Lower leg skin (tissue), 3 donors: Measurements from ENCODE around the gene GUCY1B1.

ENCODE experiments used
- CTCF ChIP-seq, 3 donors: fragments of 450-650 bp; IDR thresholded peaks; one replicate each; pipeline ENCODE4 v1.5.1; 2016; ENCODE audit warnings: antibody characterized with exemption in 3 of 3, mild to moderate bottlenecking in 3 of 3, moderate library complexity in 2 of 3
- POLR2A ChIP-seq, 2 donors: fragments of 450-650 bp; IDR thresholded peaks; one replicate each; pipeline ENCODE4 v1.6.1; 2016 to 2017; ENCODE audit warnings: antibody characterized with exemption in 2 of 2, mild to moderate bottlenecking in 1 of 2, moderate library complexity in 1 of 2

- TF ChIP-seq CTCF (IDR thresholded peaks at IDR 0.05) (no peak), POLR2A (IDR thresholded peaks at IDR 0.05) (no peak)
Observed at GRCh38 chr4:155799116-155799793, 40.4 kb downstream of the GUCY1B1 start.
